Neural crest cell (in vitro differentiated cells): ENCODE measurements around the gene SENP8. TPM values are rescaled to one million over a fixed set of nuclear protein-coding genes. Genes with fewer than 3 reads are reported as not detected.
A peak's percentile ranks its signal among the peaks of the same experiment; 100 is the strongest.

Experiments
- DNase-seq: peaks from one replicate; pipeline ENCODE4 v3.0.0; 2021; ENCODE audit warnings: low read depth, mixed read lengths, low spot score
- H3K27ac Mint-ChIP-seq: one replicate; pipeline ENCODE4 v1.8.0; 2021; ENCODE audit warnings: mild to moderate bottlenecking, mixed read lengths; ENCODE audit not compliant: unreplicated experiment
- H3K27me3 Mint-ChIP-seq: 2 replicates; pipeline ENCODE4 v1.8.0; 2021; ENCODE audit warnings: low read depth, mild to moderate bottlenecking, mixed read lengths
- H3K36me3 Mint-ChIP-seq: 2 replicates; pipeline ENCODE4 v1.8.0; 2021; ENCODE audit warnings: low read depth, mild to moderate bottlenecking, mixed read lengths
- H3K4me1 Mint-ChIP-seq: 2 replicates; pipeline ENCODE4 v1.8.0; 2021; ENCODE audit warnings: mixed read lengths
- H3K4me3 Mint-ChIP-seq: one replicate; pipeline ENCODE4 v1.8.0; 2021; ENCODE audit warnings: mild to moderate bottlenecking, mixed read lengths
- H3K9me3 Mint-ChIP-seq: 2 replicates; pipeline ENCODE4 v1.8.0; 2021; ENCODE audit warnings: mixed read lengths
- total RNA-seq: library from RNA; stranded (reverse); gene quantifications from 2 replicates; pipeline ENCODE4 v1.2.1, GENCODE V29; 2021
- TF ChIP-seq, protein P1 (sequence below): fragments of 200-600 bp; sonication (generic); conservative IDR thresholded peaks from 2 replicates; pipeline ENCODE4 v1.5.0; 2021; ENCODE audit warnings: antibody characterized with exemption, mild to moderate bottlenecking

Gene SENP8
- total RNA-seq, 1 donor from 2014 or later: 4.3 TPM

GRCh38 chr15:72173864-72174550, 55.8 kb downstream of the SENP8 start:
- no peak for DNase-seq
- Mint-ChIP-seq H3K27me3 (peaks cover 3% of the 10 kb centered on the region), H3K4me1 (peaks cover 4% of the 10 kb centered on the region), H3K27ac (peak overlapping the region; percentile 73), H3K36me3 (no peaks in the 10 kb centered on the region), H3K4me3 (no peak overlapping the region), H3K9me3 (no peaks in the 10 kb centered on the region)
- TF ChIP-seq, protein P1, sequence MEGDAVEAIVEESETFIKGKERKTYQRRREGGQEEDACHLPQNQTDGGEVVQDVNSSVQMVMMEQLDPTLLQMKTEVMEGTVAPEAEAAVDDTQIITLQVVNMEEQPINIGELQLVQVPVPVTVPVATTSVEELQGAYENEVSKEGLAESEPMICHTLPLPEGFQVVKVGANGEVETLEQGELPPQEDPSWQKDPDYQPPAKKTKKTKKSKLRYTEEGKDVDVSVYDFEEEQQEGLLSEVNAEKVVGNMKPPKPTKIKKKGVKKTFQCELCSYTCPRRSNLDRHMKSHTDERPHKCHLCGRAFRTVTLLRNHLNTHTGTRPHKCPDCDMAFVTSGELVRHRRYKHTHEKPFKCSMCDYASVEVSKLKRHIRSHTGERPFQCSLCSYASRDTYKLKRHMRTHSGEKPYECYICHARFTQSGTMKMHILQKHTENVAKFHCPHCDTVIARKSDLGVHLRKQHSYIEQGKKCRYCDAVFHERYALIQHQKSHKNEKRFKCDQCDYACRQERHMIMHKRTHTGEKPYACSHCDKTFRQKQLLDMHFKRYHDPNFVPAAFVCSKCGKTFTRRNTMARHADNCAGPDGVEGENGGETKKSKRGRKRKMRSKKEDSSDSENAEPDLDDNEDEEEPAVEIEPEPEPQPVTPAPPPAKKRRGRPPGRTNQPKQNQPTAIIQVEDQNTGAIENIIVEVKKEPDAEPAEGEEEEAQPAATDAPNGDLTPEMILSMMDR: no peak

DNA sequence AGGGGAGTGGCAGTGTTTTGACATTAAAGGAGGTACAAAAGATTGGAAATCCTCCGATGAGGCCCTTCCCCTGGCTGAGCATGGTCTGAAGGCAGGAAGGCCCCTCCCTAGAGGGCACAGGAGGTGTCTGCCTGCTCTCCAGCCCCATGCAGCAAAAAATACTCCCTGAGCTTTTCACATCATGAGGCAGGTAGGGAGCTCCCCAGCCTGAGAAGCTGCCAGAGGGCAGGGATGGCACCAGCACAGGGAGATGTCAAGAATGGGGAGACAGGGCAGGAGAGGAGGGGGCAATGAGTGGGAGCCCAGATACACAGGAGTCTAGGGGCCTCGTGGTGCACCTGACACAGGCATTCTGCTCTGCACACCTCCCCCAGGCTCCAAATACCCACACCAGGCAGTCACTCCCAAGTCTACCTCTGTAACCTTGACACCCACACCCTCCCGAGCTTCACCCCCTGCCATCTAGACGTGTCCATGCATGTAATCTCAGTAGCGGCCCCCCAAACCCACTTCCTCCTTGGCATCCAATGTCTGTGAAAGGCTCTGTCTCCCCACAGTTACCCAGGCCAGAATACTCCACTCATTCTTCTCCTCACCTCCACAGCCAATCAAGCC, 56.5 kb downstream of the SENP8 start:
- no peak overlapping the region for H3K4me3 Mint-ChIP-seq

DNA sequence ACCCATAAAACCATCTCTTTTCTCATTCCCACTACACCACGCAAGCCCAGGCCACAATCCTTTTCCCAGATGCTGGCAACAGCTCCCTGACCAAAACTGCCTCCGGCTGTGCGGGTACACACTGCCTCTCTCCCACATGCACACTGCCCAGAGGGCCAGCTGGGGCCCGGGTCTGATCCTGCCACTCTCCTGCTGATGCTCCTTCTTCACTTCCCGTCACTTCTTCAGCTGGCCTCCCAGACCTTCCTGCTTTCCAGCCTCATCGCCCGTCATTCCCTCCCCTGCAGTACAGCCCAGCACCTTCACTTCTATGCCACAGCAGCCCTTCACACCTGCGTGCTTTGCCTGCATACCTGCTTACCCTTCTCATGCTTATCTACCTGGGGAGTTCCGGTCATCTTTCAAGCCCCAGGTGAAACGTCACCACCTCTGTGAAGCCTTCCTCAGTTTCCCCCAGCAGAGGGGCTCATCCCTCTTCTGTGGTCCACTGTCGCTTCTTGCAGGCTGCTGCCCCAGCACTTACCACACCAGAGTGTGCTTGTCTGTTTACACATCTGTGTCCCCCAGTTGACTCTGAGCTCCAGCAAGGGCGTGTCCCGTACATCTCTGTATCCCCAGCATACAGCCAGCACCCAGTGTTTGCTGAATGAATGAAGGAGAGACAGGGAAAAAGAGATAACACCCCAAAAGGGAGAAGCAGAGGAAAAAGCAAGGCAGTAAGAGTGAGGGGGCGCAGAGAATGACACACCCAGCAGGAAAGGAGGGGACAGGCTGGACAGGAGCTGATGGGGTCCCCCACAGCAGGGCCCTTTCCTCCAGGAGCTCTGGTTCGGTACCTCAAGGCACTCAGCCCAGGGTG, 57.2 kb downstream of the SENP8 start:
- H3K4me1 Mint-ChIP-seq: peaks cover 12% of the 10 kb centered on the region
- H3K4me3 Mint-ChIP-seq: no peak overlapping the region
- H3K36me3 Mint-ChIP-seq: no peaks in the 10 kb centered on the region
- DNase-seq: no peak
- no peaks in the 10 kb centered on the region for H3K9me3 Mint-ChIP-seq
- TF ChIP-seq, protein P1: no peak
- peak overlapping the region; percentile 64 for H3K27ac Mint-ChIP-seq
- peaks cover 3% of the 10 kb centered on the region for H3K27me3 Mint-ChIP-seq

More for the DNA sequence above, 56.5 kb downstream of the SENP8 start:
- DNase-seq: no peak
- Mint-ChIP-seq H3K27ac (peak overlapping the region; percentile 64), H3K9me3 (no peaks in the 10 kb centered on the region), H3K36me3 (no peaks in the 10 kb centered on the region), H3K4me1 (peaks cover 6% of the 10 kb centered on the region), H3K27me3 (peaks cover 3% of the 10 kb centered on the region)
- TF ChIP-seq, protein P1: no peak

GRCh38 chr15:72176159-72176558, 58.0 kb downstream of the SENP8 start:
- Mint-ChIP-seq H3K4me3 (no peak overlapping the region), H3K27ac (no peak overlapping the region), H3K36me3 (no peaks in the 10 kb centered on the region), H3K4me1 (peaks cover 17% of the 10 kb centered on the region), H3K9me3 (no peaks in the 10 kb centered on the region), H3K27me3 (peaks cover 6% of the 10 kb centered on the region)
- TF ChIP-seq, protein P1: no peak
- DNase-seq: no peak

DNA sequence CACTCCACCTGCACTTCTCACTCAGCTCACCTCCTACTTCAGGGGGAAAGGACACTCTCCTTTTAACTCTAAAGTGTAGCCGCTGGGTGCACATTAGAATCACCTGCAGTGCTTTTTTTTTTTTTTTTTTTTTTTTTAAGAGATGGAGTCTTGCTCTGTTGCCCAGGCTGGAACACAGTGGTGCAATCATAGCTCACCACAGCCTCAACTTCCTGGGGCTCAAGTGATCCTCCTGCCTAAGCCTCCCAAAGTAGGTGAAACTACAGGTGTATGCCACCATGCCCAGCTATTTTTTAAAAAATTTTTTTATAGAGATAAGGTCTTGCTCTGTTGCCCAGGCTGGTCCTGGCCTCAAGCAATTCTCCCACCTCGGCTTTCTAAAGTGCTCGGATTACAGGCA, 58.5 kb downstream of the SENP8 start:
- TF ChIP-seq, protein P1: no peak

More for the DNA sequence above, 58.5 kb downstream of the SENP8 start:
- no peak for DNase-seq
- H3K27ac Mint-ChIP-seq: no peak overlapping the region
- H3K36me3 Mint-ChIP-seq: no peaks in the 10 kb centered on the region
- no peaks in the 10 kb centered on the region for H3K9me3 Mint-ChIP-seq
- no peak overlapping the region for H3K4me3 Mint-ChIP-seq
- H3K4me1 Mint-ChIP-seq: peaks cover 23% of the 10 kb centered on the region
- peaks cover 8% of the 10 kb centered on the region for H3K27me3 Mint-ChIP-seq
